Measurements from ENCODE around the gene RFESD. TPM values are rescaled to one million over a fixed set of nuclear protein-coding genes. Genes with fewer than 3 reads are reported as not detected.

RFESD gene
- total RNA-seq, 3 donors from 2014 or later, result 1.6 to 4.3 (median 3.4) TPM

- no peaks in the 10 kb centered on the region for H3K36me3 ChIP-seq
- H3K9me3 ChIP-seq, result no peaks in the 10 kb centered on the region
- H3K4me1 ChIP-seq, result no peaks in the 10 kb centered on the region
- DNase-seq (ENCODE audit: low spot score in 2 of 2), result no peak
- H3K4me3 ChIP-seq, result no peak overlapping the region
- no peak overlapping the region for H3K27ac ChIP-seq
- intact Hi-C loops (cut with DNase I; ENCODE audit: low total_unique reads), result no loop called here
- no peaks in the 10 kb centered on the region for H3K27me3 ChIP-seq
- TF ChIP-seq, protein P1, sequence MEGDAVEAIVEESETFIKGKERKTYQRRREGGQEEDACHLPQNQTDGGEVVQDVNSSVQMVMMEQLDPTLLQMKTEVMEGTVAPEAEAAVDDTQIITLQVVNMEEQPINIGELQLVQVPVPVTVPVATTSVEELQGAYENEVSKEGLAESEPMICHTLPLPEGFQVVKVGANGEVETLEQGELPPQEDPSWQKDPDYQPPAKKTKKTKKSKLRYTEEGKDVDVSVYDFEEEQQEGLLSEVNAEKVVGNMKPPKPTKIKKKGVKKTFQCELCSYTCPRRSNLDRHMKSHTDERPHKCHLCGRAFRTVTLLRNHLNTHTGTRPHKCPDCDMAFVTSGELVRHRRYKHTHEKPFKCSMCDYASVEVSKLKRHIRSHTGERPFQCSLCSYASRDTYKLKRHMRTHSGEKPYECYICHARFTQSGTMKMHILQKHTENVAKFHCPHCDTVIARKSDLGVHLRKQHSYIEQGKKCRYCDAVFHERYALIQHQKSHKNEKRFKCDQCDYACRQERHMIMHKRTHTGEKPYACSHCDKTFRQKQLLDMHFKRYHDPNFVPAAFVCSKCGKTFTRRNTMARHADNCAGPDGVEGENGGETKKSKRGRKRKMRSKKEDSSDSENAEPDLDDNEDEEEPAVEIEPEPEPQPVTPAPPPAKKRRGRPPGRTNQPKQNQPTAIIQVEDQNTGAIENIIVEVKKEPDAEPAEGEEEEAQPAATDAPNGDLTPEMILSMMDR (IDR thresholded peaks at IDR 0.05), result no peak
- TF ChIP-seq POLR2A (IDR thresholded peaks at IDR 0.05), result no peak
These were observed 25.2 kb downstream of the RFESD start for GRCh38 chr5:95671826-95672225.

DNA sequence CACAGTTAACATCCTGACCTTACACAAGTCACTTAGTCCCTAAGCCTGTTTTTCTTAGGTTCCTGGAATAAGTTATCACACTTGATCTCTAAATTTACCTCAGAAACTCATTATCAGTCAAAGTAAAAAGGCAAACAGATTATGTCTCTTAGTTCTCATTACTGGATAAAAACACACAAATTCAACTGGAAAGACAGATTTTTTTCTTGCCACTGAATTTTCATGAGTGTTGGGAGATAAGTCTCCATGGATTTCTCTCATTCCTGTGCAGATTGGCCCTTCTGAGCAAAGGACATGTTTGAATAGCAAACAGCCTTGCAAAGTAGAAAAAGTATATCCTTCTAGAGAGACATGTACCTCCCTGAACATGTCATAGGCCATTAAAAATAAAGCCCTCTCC lies 26.1 kb downstream of the RFESD start:
- Histone ChIP-seq H3K4me1 (no peaks in the 10 kb centered on the region), H3K27me3 (no peaks in the 10 kb centered on the region), H3K4me3 (no peak overlapping the region), H3K27ac (no peak overlapping the region), H3K9me3 (no peaks in the 10 kb centered on the region), H3K36me3 (no peaks in the 10 kb centered on the region)
- no peak for TF ChIP-seq POLR2AphosphoS5 (IDR thresholded peaks at IDR 0.05)
- TF ChIP-seq, protein P1 (IDR thresholded peaks at IDR 0.05), result no peak
- TF ChIP-seq POLR2A (IDR thresholded peaks at IDR 0.05), result no peak
- no peak for DNase-seq (ENCODE audit: low spot score in 2 of 2)
- intact Hi-C loops (cut with DNase I; ENCODE audit: low total_unique reads), result no loop called here

DNA sequence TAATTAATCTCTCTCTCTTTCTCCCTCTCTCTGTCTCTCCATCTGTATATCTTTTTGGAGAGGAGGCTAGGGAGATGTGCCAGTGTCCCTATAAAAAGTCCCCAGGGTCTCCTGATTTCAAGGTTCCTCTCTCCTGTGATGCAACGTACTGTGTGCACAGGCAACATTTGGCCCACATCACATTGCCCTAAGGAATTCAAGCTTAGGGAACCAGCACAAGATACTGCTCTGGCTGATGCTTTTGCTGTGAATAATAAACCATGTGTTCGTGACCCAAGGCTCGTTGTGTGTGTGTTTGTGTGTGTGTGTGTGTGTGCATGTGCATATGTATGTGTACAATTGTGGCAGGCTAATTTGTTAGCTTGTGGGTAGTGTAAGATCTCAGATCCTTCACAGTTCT lies 26.5 kb downstream of the RFESD start:
- Histone ChIP-seq H3K4me3 (no peak overlapping the region), H3K9me3 (no peaks in the 10 kb centered on the region), H3K27ac (no peak overlapping the region), H3K27me3 (no peaks in the 10 kb centered on the region), H3K4me1 (no peaks in the 10 kb centered on the region), H3K36me3 (no peaks in the 10 kb centered on the region)
- DNase-seq (ENCODE audit: low spot score in 2 of 2), result no peak
- intact Hi-C loops (cut with DNase I; ENCODE audit: low total_unique reads), result no loop called here
- no peak for TF ChIP-seq POLR2AphosphoS5 (IDR thresholded peaks at IDR 0.05)
- no peak for TF ChIP-seq POLR2A (IDR thresholded peaks at IDR 0.05)
- TF ChIP-seq, protein P1 (IDR thresholded peaks at IDR 0.05), result no peak

DNA sequence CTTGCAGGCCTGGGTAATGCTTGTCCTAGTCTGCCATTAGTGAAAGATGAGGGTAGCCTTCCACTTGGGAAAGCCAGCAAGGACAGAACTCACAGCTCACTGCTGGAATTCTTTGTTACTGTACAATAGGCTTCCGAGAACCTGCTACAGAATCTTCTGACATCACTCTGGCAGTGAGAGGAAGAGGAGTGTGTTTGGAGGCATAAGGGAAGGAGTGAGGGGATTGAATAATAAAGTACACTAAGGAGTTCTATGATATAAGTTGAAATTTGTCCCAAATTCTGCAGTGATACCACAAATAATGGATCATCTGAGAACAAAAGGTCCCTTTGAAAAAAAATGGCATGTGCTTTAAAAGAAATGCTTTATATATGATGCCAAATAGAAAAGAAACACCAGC lies 36.3 kb downstream of the RFESD start, which contains the start of gene SPATA9:
Gene SPATA9, minus strand, starts transcription at position 101 of the 400 bp plus-strand sequence. CDS start 137 bp downstream, outside the sequence.
- H3K4me3 ChIP-seq, result no peak within 1 kb of the TSS
- no peaks in the 10 kb centered on the region for H3K9me3 ChIP-seq
- no peaks in the 10 kb centered on the region for H3K27me3 ChIP-seq
- no peaks in the 10 kb centered on the region for H3K36me3 ChIP-seq
- no peak within 1 kb of the TSS for H3K27ac ChIP-seq
- DNase-seq (ENCODE audit: low spot score in 2 of 2), result no peak
- no peaks in the 10 kb centered on the region for H3K4me1 ChIP-seq
- TF ChIP-seq POLR2AphosphoS5 (IDR thresholded peaks at IDR 0.05) (no peak), POLR2A (IDR thresholded peaks at IDR 0.05) (no peak)
- TF ChIP-seq, protein P1 (IDR thresholded peaks at IDR 0.05), result no peak
- intact Hi-C loops (cut with DNase I; ENCODE audit: low total_unique reads), result no loop called here

DNA sequence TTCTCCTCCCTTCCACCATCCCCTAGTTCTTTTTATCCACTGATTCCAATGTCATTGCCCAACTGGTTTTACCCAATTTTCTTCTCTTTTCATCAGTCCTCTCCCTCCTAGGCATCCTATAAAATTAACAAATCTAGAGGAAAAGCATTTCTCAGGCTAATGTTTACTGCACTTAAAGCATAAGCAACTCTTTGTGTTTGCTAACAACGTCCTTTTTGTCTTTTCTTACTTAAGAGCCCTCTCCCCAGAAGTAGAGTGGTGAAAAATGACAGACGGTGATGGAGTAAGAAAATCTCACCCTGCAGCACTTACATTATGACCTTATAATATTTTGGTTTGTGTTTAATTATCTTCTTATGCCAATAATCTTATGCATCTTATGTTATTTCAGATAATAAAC lies 37.8 kb downstream of the RFESD start:
- no peaks in the 10 kb centered on the region for H3K4me1 ChIP-seq
- intact Hi-C loops (cut with DNase I; ENCODE audit: low total_unique reads), result no loop called here
- DNase-seq (ENCODE audit: low spot score in 2 of 2), result no peak
- no peaks in the 10 kb centered on the region for H3K9me3 ChIP-seq
- no peak overlapping the region for H3K27ac ChIP-seq
- no peaks in the 10 kb centered on the region for H3K36me3 ChIP-seq
- no peaks in the 10 kb centered on the region for H3K27me3 ChIP-seq
- H3K4me3 ChIP-seq, result no peak overlapping the region
- no peak for TF ChIP-seq POLR2A (IDR thresholded peaks at IDR 0.05)
- TF ChIP-seq, protein P1 (IDR thresholded peaks at IDR 0.05), result no peak
- TF ChIP-seq POLR2AphosphoS5 (IDR thresholded peaks at IDR 0.05), result no peak

Measured in breast epithelium (tissue), 4 donors.